Activated CD8-positive, alpha-beta memory T cell treated with anti-CD3 and anti-CD28 coated beads for 36 hours (primary cell): ENCODE data around the gene A1BG. TPM values are rescaled to one million over a fixed set of nuclear protein-coding genes. Genes with fewer than 3 reads are reported as not detected.
"Not testable (repeated sequence)": the region's sequence is repeated elsewhere in the genome, so short reads cannot be mapped to it uniquely, and the experiment has no call there.

Source experiments
- CTCF ChIA-PET: fragments of 350-600 bp; sonication (Branson Sonifier 250); formaldehyde crosslinking; loops from one replicate; lab custom pipeline; 2021; ENCODE audit warnings: antibody characterized with exemption; lab: Charles Lee
- POLR2A ChIA-PET: fragments of 350-600 bp; sonication (Branson Sonifier 250); formaldehyde crosslinking; loops from one replicate; lab custom pipeline; 2021; ENCODE audit warnings: antibody characterized with exemption; lab: Charles Lee
- total RNA-seq, 2 experiments: library from RNA; stranded (reverse); gene quantifications; one replicate each; pipeline ENCODE4 v1.2.3, GENCODE V29; 2021

Gene A1BG
- total RNA-seq, 2 experiments from 2014 or later: 16.7 to 18.1 TPM

GRCh38 chr19:58325311-58326022 is 27.8 kb downstream of the A1BG start:
- ChIA-PET POLR2A (interaction anchor here (0.8 kb wide), 1 partner anchor 31 kb away, joined by 3 read pairs; no protein-coding TSS in a partner anchor), CTCF (interaction anchor here (1.2 kb wide), 1 partner anchor 142 kb away, joined by 3 read pairs; no protein-coding TSS in a partner anchor)

GRCh38 chr19:58319241-58319640 is 34.1 kb downstream of the A1BG start:
- ChIA-PET CTCF (no interaction called here), POLR2A (no interaction called here)

GRCh38 chr19:58318297-58318696 is 35.0 kb downstream of the A1BG start:
- ChIA-PET POLR2A (no interaction called here), CTCF (no interaction called here)

GRCh38 chr19:58317476-58318072 is 35.7 kb downstream of the A1BG start:
- ChIA-PET CTCF (no interaction called here), POLR2A (interaction anchor here (0.6 kb wide), 1 partner anchor 64 kb away, joined by 4 read pairs; no protein-coding TSS in a partner anchor)

GRCh38 chr19:58315580-58315979 is 37.7 kb downstream of the A1BG start:
- ChIA-PET POLR2A (no interaction called here), CTCF (no interaction called here)

- ChIA-PET POLR2A (no interaction called here), CTCF (interaction anchor here (1.2 kb wide), 1 partner anchor 86 kb away, joined by 3 read pairs; no protein-coding TSS in a partner anchor)
These were observed 41.9 kb downstream of the A1BG start for GRCh38 chr19:58311345-58311865.

GRCh38 chr19:58310685-58311084 is 42.6 kb downstream of the A1BG start:
- POLR2A ChIA-PET: not testable (repeated sequence)
- CTCF ChIA-PET: interaction anchor here (1.2 kb wide), 1 partner anchor 86 kb away, joined by 3 read pairs; no protein-coding TSS in a partner anchor

GRCh38 chr19:58307736-58308135 is 45.6 kb downstream of the A1BG start:
- ChIA-PET POLR2A (no interaction called here), CTCF (no interaction called here)

- CTCF ChIA-PET: no interaction called here
- POLR2A ChIA-PET: no interaction called here
These were observed 47.4 kb downstream of the A1BG start for GRCh38 chr19:58305932-58306323.

- ChIA-PET POLR2A (interaction anchor here (0.5 to 0.9 kb wide), 5 partner anchors 27 to 179 kb away, joined by 3 to 7 read pairs (median 3); partner anchors contain the start of genes ZNF497 and ZNF8), CTCF (no interaction called here)
These were observed 48.0 kb downstream of the A1BG start, which contains the start of gene ERVK3-1 for GRCh38 chr19:58305065-58305931. ERVK3-1 (plus strand) TSS chr19:58305377; CDS start chr19:58312169, 6,792 bp downstream.

GRCh38 chr19:58304748-58305064 is 48.6 kb downstream of the A1BG start:
- POLR2A ChIA-PET: interaction anchor here (0.5 to 0.9 kb wide), 5 partner anchors 26 to 180 kb away, joined by 3 to 7 read pairs (median 3); partner anchors contain the start of genes ZNF497 and ZNF8
- CTCF ChIA-PET: no interaction called here

GRCh38 chr19:58304255-58304654 is 49.0 kb downstream of the A1BG start:
- CTCF ChIA-PET: no interaction called here
- POLR2A ChIA-PET: interaction anchor here (0.9 kb wide), 1 partner anchor 26 kb away, joined by 3 read pairs; the partner anchor contains the start of gene ZNF8

- ChIA-PET POLR2A (no interaction called here), CTCF (no interaction called here)
These were observed 52.7 kb downstream of the A1BG start for GRCh38 chr19:58300620-58301019.

- CTCF ChIA-PET: no interaction called here
- POLR2A ChIA-PET: no interaction called here
These were observed 57.2 kb downstream of the A1BG start for GRCh38 chr19:58296104-58296503.

Other genes starting within 250 kb of the A1BG start
- 1 to 10 TPM; 7.0 to 7.9 TPM for gene ZNF329, start 202.7 kb downstream of the A1BG start, total RNA-seq
- gene ZNF274, start 170.4 kb downstream of the A1BG start, total RNA-seq: 10 to 100 TPM; 22.6 to 23.1 TPM
- 10 to 100 TPM; 52.1 to 53.6 TPM for gene ZNF544, start 124.6 kb downstream of the A1BG start, total RNA-seq
- 1 to 10 TPM; 4.4 to 4.5 TPM for gene ZNF8, start 74.5 kb downstream of the A1BG start, total RNA-seq
- 10 to 100 TPM; 96.2 to 96.4 TPM for gene ERVK3-1, start 48.1 kb downstream of the A1BG start, total RNA-seq
- 1 to 10 TPM; 4.4 to 5.3 TPM for gene ZSCAN22, start 26.5 kb downstream of the A1BG start, total RNA-seq
- 1 to 10 TPM; 1.5 to 1.7 TPM for gene ZNF497, start 9.3 kb upstream of the A1BG start, total RNA-seq
- gene ZNF837, start 27.5 kb upstream of the A1BG start, total RNA-seq: 1 to 10 TPM; 1.7 to 1.9 TPM
- gene RPS5, start 33.8 kb upstream of the A1BG start, total RNA-seq: 1,000 to 10,000 TPM; 1,581 to 1,598 TPM
- under 1 TPM; 0.80 to 0.99 TPM for gene RNF225, start 42.2 kb upstream of the A1BG start, total RNA-seq
- gene ZNF584, start 55.2 kb upstream of the A1BG start, total RNA-seq: 10 to 100 TPM; 20.1 to 20.7 TPM
- 1 to 10 TPM; 5.0 to 5.3 TPM for gene ZNF132, start 86.7 kb upstream of the A1BG start, total RNA-seq
- 10 to 100 TPM; 11.2 to 12.4 TPM for gene ZNF324B, start 98.1 kb upstream of the A1BG start, total RNA-seq
- 10 to 100 TPM; 17.6 to 19.6 TPM for gene ZNF324, start 113.6 kb upstream of the A1BG start, total RNA-seq
- gene ZNF446, start 122.9 kb upstream of the A1BG start, total RNA-seq: 1 to 10 TPM; 3.7 to 3.9 TPM
- gene SLC27A5, start 158.5 kb upstream of the A1BG start, total RNA-seq: 10 to 100 TPM; 24.3 to 24.5 TPM
- gene ZBTB45, start 166.3 kb upstream of the A1BG start, total RNA-seq: 10 to 100 TPM; 13.8 to 15.2 TPM
- gene TRIM28, start 190.6 kb upstream of the A1BG start, total RNA-seq: 100 to 1,000 TPM; 654 to 714 TPM
- gene CHMP2A, start 201.6 kb upstream of the A1BG start, total RNA-seq: 10 to 100 TPM; 77.7 to 81.9 TPM
- gene UBE2M, start 205.1 kb upstream of the A1BG start, total RNA-seq: 100 to 1,000 TPM; 192 to 213 TPM
- 10 to 100 TPM; 14.0 to 14.3 TPM for gene MZF1, start 219.8 kb upstream of the A1BG start, total RNA-seq